ENCODE measurements around the gene HHAT.

Gene HHAT

GRCh38 chr1:210455840-210456603 is 127.3 kb downstream of the HHAT start:
- no peak for DNase-seq (ENCODE audit: extremely low read depth, low read depth)
- no peak for TF ChIP-seq CTCF (IDR thresholded peaks at IDR 0.05; ENCODE audit: low read depth, low read length)

- TF ChIP-seq CTCF (IDR thresholded peaks at IDR 0.05; ENCODE audit: low read depth, low read length) = no peak
These were observed 128.1 kb downstream of the HHAT start for GRCh38 chr1:210456731-210457255.

GRCh38 chr1:210457568-210457967 is 128.9 kb downstream of the HHAT start:
- DNase-seq (ENCODE audit: extremely low read depth, low read depth) = no peak
- TF ChIP-seq CTCF (IDR thresholded peaks at IDR 0.05; ENCODE audit: low read depth, low read length) = no peak

More at GRCh38 chr1:210456731-210457255, 128.1 kb downstream of the HHAT start:
- no peak for DNase-seq (ENCODE audit: extremely low read depth, low read depth)

- no peak for TF ChIP-seq CTCF (IDR thresholded peaks at IDR 0.05; ENCODE audit: low read depth, low read length)
- DNase-seq (ENCODE audit: extremely low read depth, low read depth) = no peak
These were observed 135.9 kb downstream of the HHAT start for GRCh38 chr1:210464519-210465039.

GRCh38 chr1:210465150-210465549 is 136.4 kb downstream of the HHAT start:
- TF ChIP-seq CTCF (IDR thresholded peaks at IDR 0.05; ENCODE audit: low read depth, low read length) = no peak
- DNase-seq (ENCODE audit: extremely low read depth, low read depth) = no peak

- peak; percentile 18 for DNase-seq (ENCODE audit: extremely low read depth, low read depth)
- TF ChIP-seq CTCF (IDR thresholded peaks at IDR 0.05; ENCODE audit: low read depth, low read length) = no peak
These were observed 138.8 kb downstream of the HHAT start for GRCh38 chr1:210467440-210468043.

GRCh38 chr1:210469441-210469840 is 140.7 kb downstream of the HHAT start:
- no peak for TF ChIP-seq CTCF (IDR thresholded peaks at IDR 0.05; ENCODE audit: low read depth, low read length)
- no peak for DNase-seq (ENCODE audit: extremely low read depth, low read depth)

All from AG09319 (cell line).